HG03025 (cell line): ENCODE data around the gene NOTCH2.

ENCODE experiments used
- ATAC-seq: cut with Tn5 transposase; IDR thresholded peaks from one replicate; pipeline ENCODE4 v1.9.1; 2021; ENCODE audit warnings: mild to moderate bottlenecking, moderate library complexity; ENCODE audit not compliant: unreplicated experiment, low FRiP score

NOTCH2 gene

DNA sequence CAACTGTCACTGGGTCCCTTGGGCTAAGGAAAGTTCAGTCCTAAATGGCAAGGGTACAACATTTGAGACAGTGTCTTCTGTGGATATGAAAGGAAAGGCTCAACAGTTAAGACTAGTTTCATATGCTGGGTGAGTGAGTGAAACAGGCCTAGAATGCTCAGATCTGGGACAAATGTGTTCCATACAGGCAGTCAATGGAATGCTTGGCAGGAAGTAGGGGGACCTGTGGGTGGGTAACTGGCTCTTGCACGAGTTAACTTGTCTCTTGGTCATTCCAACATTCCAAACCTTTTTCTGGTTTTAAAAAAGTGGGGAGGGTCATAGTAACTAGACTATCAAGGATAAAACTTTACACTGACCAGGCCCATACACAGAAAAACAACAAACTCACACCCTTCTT, 155.4 kb downstream of the NOTCH2 start:
- no peak for ATAC-seq

DNA sequence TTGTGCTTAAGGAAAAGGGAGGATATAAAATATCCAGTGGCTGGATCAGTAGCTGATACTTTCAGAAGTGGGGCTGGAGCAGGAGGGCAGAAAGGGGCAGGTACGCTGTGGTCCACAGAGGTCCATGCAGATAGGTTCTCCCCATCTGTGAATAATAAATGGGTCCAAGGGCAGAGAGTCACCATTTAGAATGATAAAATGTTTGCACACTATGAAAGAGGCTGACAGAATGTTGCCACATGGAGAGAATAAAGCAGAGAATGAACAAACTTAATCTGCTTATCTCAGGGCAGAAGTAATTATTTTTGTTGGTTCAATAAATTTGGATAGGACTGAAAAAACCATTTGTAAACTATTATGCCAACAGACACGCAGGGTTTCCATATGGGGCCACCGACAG, 156.5 kb downstream of the NOTCH2 start:
- no peak for ATAC-seq

DNA sequence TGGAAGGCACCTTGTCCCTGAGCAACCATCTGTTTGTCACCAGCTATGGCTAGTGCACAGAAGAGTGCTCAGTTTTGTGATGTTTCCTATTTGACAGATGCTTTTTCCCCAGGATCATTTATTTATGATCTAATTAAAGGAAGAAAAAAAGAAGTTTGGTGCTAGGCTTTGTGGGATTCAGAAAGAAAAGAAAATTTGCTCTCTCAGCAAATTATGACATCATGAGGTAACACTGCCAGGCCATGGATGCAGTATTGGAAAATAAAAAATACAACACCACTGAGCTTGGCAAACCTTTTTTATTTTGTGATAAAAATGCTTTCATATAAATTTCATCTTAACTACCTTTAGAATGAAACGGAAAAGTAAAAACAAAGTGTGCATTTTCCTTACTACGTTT, 157.7 kb downstream of the NOTCH2 start:
- ATAC-seq: no peak

DNA sequence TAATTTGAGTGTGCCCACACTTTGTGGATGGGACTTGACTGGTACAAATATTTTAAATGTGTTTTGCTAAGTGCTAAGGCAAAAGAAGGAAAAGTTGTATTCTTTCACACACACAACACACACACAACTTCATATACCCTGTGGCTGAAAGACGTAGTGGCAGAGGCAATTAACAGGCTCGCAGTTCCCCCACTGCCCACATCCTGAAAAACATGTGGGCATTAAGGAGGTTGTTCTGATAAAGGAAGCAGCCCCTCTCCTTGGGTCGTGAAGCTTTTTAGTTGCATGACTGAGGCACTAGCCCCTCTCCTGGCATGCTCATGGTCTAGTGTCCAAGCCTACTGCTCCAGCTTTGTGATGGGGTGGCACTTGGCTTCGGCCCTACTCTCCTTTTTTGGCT, 158.8 kb downstream of the NOTCH2 start:
- no peak for ATAC-seq

DNA sequence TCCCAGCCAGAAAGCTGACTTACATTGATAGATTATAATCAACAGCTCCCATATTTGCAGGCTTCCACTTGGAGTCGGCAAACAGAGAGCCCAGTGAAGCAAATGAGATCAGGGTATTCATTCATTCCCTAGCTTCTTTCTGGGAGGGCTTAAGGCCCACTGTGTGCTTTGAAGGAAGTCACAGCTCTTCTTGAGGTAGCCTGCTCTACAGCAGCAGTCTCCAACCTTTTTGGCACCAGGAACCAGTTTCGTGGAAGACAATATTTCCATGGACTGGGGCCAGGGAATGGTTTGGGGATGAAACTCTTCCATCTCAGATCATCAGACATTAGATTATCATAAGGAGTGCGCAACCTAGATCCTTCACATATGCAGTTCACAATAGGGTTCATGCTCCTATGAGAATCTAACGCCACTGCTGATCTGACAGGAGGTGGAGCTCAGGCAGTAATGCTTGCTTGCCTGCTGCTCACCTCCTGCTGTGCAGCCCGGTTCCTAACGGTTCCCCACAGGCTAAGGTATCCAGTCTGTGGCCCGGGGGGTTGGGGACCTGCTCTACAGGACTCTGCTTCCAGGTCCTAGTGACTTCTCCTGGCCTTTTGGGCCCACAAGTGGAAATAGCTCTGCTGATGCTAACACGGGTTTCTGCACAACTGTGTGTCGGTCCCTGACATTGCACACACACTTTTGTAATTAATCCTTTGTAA, 159.4 kb downstream of the NOTCH2 start:
- no peak for ATAC-seq

DNA sequence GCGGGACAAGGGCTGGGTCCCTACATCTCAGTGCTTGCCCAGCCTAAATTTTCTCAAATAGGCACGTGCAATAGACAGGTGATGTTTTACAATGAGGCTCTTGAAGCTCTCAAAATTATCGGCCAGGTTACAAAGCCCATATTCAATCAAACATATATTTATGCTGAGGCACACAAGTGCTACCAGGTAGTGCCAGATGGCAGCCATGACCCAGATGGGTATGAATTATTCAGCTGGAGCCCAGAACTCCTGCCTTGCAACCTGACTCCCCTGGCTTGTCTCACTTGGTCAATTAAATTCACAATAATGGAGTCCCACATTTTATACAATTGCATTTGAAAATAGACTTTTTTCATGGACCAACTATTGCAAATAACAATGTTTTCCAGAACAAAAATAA, 160.8 kb downstream of the NOTCH2 start:
- ATAC-seq: no peak

DNA sequence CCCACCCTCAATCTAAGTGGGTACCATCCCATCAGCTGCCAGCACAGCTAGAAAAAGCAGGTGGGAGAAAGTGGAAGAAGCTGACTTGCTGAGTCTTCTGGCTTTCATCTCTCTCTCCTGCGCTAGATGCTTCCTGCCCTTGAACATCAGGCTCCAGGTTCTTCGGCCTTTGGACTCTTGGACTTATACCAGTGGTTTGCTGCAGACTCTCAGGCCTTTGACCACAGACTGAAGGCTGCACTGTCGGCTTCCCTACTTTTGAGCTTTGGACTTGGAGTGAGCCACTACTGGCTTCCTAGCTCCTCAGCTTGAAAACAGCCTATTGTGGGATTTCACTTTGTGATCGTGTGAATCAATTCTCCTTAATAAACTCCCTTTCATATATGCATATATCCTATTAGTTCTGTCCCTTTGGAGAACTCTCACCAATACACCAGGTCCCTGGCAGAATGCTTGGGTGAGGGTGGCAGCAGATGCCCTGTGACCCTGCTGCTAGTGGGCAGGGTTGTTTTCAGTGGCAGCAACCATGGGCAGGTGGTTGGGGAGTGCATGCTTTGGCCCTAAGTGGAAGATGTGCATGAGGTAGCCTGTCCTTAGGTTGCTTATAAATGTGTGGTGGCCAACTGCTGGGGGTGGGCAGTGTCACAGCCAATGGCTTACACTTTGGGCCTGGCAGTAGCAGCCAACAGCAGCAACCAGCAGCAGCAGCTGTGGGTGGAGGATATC, 162.4 kb downstream of the NOTCH2 start:
- ATAC-seq: no peak

DNA sequence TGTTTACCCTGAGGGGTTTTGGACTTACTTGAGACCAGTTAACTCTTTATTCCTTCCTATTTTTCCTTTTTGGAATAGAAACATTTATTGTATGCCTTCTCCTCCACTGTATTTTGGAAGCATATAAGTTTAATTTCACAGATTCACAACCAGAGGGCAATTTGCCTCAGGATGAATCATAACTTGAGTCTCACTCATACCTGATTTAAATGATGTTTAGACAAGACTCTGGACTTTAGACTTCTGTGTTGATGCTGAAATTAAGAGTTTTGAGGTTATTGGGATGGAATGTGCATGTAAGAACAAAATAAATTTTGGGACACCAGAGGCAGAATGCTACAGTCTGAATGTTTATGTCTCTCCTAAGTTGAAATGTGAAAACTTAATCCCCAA, 166.0 kb downstream of the NOTCH2 start:
- no peak for ATAC-seq

DNA sequence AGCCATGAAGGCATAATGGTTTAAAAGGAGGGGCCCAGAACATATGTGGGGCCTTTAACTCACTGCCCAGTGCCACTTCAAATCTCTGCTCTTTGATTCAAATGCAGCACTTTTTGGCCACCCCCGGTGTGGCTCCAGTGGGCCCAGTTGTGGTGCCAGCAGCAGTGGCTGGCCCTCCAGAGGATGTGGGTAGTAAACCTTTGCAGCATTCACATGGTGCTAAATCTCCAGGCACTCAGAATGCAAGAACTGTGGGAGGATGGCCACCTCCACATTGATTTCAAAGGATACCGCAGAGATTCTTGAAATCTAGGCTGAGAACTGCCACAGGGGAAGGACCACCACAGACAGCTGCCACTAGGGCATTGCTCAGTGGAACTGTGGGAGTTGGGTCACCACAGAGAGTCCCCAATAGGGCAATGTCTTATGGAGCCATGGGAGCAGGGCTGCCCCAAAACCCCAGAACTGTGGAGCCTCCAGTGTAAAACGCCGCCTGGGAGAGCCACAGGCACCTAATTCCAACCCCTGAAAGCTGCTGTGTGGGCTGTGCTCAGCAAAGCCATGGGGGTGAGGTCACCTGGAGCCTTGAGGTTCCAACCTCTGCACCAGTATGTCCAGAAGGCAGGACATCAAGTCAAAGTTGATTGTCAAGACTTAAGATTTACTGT, 166.6 kb downstream of the NOTCH2 start:
- no peak for ATAC-seq

DNA sequence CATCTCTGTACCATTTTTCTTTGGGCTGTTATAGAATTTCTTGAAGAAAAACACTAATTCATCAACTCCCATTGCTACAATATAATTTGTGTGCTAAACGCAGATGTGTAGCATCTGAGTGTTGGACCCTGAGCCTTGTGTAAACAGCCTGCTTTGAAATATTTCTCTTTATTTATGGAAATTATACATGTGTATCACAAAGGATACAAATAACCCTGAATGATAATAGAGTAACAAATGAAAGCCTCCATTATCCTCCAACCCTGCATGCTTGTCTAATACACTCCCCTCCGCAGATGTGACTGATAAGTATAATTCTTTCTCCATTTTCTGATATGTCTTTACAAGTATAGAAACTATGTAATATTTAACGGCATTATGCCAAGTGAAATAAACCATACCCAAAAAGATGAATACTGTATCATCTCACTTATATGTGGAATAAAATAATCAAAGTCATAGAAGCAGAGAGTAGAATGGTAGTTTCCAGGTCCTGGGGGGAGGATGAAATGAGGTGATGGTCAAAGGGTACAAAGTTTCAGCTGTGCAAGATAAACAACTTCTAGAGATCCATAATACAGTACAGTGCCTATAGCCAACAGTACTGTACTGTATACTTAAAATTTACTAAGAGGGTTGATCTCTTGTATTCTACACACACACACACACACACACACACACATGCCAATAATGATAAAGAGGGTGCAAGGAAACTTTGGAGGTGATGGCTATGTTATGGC, 170.3 kb downstream of the NOTCH2 start:
- no peak for ATAC-seq

DNA sequence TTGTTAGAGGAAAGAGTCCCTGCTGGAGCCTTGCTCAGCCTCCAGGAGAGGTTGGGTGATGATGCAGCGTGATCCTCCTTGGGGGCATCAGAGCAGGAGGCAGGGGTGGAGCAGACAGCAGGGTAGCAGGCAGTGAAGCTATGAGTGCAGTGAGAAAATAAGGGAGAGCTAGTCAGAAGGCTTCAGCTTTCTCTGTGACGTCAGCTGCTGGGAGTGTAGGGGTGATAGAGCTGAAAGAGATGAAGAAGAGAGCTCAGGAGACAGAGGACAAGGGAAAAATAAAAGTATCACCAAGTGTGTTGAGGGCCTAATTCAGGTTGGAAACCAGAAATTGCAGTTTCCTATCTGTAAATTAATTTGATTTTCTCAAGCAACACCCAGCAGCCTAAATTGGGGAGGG, 170.9 kb downstream of the NOTCH2 start:
- ATAC-seq: no peak

DNA sequence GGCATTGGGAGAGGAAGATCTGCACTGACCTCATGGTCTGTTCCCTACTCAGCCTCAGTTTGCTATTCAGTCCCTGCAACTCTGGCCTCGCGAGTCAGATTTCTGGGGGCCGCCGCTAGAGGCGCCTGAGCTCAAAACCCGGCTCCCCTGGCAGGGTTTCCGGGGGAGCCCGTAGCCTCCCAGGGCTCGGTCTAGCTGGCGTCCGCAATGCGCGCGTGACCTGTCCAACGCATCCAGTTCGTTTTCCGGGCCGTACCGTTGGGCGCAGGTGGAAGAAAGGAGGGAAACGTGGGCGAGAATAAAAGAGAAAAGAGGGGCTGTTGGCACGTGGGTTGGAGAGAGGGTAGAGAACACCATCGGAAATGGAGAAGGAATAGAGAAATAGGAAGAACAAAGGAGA, 173.2 kb downstream of the NOTCH2 start, which contains the start of gene ADAM30:
TSS of gene ADAM30 (minus strand) at position 213 of the 400 bp plus-strand sequence. CDS start at position 34, 179 bp downstream.
- no peak for ATAC-seq

DNA sequence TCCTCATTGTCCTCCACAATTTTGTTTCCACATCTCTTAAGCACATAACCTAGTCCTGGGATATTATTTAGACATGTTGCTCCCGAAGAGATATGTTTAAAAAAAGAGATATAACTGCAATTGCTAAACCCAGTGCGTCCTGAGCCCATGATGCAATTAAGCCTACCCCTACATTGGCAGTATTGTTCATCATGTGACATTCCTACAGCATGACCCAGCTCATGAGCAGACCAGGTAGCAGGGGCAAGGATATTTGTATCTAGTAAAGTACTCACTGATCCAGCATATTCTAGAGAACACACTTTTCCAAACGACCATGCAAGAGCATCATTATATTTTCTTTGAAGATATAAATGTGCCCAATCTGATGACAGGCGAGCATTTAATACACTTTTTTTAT, 174.4 kb downstream of the NOTCH2 start:
- no peak for ATAC-seq

DNA sequence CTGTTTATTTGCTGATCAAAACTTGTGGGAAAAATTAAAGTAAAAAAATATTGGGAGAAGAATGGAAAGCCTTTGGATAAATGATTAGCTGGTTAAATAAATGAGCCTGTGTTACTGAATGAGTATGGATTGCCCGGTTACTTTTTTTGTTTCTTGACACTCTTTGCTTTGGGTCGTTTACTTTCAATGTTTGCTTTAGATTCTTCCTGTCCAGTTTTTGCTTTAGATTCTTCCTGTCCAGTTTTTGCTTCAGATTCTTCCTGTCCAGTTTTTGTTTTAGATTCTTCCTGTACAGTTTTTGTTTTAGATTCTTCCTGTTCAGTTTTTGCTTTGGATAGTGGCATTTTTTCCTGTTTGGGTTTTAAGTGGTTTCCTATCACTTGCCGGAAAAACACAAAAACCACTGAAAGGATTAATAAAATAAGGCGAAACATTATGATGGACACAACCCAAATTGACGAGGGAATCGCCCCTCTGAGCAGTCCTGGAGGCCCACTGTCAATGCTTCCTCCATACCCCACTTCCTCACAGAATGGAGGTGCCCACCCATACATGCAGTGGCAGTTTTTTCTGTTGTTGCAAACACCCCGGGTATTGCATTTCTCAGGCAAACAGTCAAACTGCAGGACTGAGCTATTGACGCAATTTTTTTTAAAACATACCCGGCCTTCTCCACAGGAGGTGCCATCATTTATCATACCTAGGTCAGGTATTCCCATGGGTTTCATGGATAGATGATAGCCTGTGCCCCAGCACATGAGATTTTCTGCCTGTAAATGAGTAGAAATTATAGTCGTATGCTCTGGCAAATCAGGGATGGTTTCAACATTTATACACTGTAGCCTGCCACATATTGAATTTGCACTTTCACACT, 175.4 kb downstream of the NOTCH2 start:
- no peak for ATAC-seq

DNA sequence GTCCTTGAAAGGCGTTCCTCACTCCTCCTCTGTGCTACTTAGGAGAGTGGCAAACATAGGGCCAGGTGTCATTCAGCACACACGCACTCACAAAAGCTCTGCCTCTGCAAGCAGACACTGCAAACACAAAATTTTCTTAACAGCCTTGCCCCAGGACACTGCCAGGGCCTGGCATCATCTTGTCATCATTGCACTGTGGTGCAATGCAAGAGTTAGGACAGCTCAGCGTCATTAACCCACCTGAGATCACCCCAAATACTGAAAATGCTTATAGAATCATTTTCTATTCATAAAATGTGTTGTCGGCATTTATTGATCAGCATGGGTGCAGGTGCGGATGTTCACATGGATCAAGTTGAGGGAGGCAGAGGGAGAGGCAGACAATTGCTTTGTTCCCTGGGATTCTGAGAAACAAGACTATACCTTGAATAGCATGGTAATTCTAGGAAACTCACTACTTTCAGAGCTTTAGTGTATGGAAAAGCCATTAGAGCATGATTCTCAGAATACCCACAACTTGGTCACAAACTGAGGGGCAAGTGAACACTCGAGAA, 176.1 kb downstream of the NOTCH2 start:
- ATAC-seq: no peak

DNA sequence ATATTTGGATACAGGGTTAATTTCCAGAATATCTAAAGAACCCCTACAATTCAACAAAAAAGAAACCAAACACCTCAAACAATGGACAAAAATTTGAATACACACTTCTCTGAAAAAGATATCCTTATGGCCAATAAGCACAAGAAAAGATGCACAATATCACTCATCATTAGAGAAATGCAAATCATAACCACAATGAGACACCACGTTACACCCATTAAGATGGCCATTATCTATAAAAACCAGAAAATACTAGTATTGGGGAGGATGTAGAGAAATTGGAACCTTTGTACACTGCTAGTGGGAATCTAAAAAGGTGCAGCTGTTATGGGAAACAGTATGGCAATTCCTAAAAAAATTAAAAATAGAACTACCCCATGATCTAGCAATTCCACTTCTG, 178.1 kb downstream of the NOTCH2 start:
- ATAC-seq: no peak

DNA sequence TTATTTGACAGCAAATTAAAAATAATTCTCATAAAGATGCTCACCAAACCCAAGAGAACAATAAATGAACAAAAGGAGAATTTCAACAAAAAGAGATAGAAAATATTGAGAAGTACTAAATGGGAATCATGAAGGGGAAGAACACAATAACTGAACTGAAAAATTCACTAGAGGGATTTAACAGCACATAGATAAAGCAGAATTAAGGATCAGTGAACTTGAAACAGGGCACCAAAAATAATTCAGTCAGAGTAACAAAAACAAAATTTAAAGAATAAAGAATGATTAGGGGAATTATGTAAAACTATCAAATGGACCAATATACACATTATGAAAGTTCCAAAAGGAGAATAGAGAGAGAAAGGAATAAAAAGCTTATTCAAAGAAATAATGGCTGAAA, 181.0 kb downstream of the NOTCH2 start:
- no peak for ATAC-seq

DNA sequence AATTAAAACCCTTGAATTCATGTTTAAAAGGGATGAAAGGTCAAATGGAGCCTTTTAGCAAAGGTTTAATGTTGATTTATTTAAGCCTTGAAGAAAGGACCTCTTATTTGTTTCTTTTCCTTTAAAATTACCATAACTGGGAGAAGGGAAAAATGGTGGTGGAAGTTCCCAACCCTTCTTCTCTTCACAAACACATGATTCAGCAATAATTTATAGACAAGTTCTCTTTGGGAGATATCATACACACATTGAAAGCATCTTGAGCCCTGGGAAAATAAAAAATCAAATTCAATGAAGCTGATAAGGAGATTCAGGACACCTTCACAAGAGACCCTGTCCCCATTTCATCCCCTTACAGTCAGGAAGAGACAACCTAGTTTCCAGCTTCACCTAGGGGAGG, 182.0 kb downstream of the NOTCH2 start:
- no peak for ATAC-seq

DNA sequence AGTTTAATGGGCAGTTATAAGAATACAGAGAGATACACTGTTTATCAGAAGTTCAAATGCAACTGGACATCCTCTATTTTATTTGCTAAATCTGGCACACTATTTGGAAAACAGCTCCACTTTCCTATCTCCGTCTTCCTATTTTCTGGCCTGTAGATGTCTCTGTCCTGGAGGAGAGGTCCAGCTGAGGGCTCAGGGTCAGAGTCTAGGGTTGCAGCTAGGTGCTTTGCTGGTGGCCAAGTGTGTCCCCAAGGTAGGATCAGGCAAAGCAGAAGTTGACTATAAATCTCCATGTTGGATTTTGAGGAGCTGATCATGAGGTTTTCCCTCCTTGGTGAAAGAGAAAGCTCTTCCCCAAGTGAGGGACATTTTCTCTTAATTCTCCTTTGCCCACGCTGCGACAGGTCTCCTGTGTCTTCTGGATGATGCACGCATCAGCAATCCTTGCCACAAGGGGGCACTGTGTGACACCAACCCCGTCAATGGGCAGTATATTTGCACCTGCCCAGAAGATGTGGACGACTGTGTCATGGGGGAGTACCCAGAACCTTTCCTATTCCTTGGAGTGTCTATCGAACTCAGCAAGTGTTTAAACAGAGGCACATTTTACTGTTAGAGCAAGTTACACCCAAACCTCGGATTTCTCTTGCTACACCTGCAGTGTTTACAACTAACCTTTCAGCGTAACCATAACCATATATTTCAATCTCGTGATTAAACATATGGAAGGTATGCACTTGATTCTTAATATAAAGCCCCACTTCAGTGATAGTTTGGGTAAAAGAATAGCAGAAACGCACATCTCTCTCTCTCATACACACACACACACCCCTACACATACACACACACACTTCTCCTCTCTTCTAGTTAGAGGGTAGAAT, 183.3 kb downstream of the NOTCH2 start:
- ATAC-seq: peak; percentile 51
